ENCODE results near the gene ZNF491.
A peak's percentile ranks its signal among the peaks of the same experiment; 100 is the strongest.
"Not testable (repeated sequence)": the region's sequence is repeated elsewhere in the genome, so short reads cannot be mapped to it uniquely, and the experiment has no call there.

ZNF491 gene

GRCh38 chr19:11798391-11799330 lies at the start of gene ZNF491:
Gene ZNF491, plus strand, starts transcription at chr19:11798523. Its CDS starts 7,431 bp downstream, at chr19:11805954.
- peaks cover 14% of the 10 kb centered on the region for H3K9me3 Mint-ChIP-seq
- peaks cover 9% of the 10 kb centered on the region for H3K36me3 Mint-ChIP-seq (ENCODE audit: low read depth)
- peaks cover 3% of the 10 kb centered on the region for H3K27me3 Mint-ChIP-seq
- H3K4me3 Mint-ChIP-seq = peak within 1 kb of the TSS; percentile 99
- H3K27ac Mint-ChIP-seq = peak within 1 kb of the TSS; percentile 74
- intact Hi-C loops (cut with micrococcal nuclease) = loop anchor here (2.0 to 5.0 kb wide), 2 partner anchors 16 to 189 kb away; partner anchors contain the start of gene ZNF440
- H3K4me1 Mint-ChIP-seq (ENCODE audit: low read depth) = peaks cover 14% of the 10 kb centered on the region

- intact Hi-C loops (cut with micrococcal nuclease) = loop anchor here (5.0 kb wide), 1 partner anchor 37 kb away; no protein-coding TSS in a partner anchor
- H3K4me3 Mint-ChIP-seq = no peak overlapping the region
- H3K27me3 Mint-ChIP-seq = peaks cover 10% of the 10 kb centered on the region
- peaks cover 81% of the 10 kb centered on the region for H3K9me3 Mint-ChIP-seq
- no peaks in the 10 kb centered on the region for H3K36me3 Mint-ChIP-seq (ENCODE audit: low read depth)
- no peak overlapping the region for H3K27ac Mint-ChIP-seq
- no peaks in the 10 kb centered on the region for H3K4me1 Mint-ChIP-seq (ENCODE audit: low read depth)
These were observed 48.6 kb upstream of the ZNF491 start for GRCh38 chr19:11749751-11750150.

GRCh38 chr19:11752244-11752736 lies 46.0 kb upstream of the ZNF491 start:
- H3K27me3 Mint-ChIP-seq = peaks cover 8% of the 10 kb centered on the region

GRCh38 chr19:11754663-11755062 lies 43.7 kb upstream of the ZNF491 start:
- Mint-ChIP-seq H3K27ac (no peak overlapping the region), H3K27me3 (peaks cover 8% of the 10 kb centered on the region), H3K9me3 (peaks cover 65% of the 10 kb centered on the region), H3K36me3 (ENCODE audit: low read depth) (no peaks in the 10 kb centered on the region), H3K4me1 (ENCODE audit: low read depth) (no peaks in the 10 kb centered on the region), H3K4me3 (no peak overlapping the region)
- intact Hi-C loops (cut with micrococcal nuclease) = loop anchor here (5.0 kb wide), 1 partner anchor 42 kb away; no protein-coding TSS in a partner anchor

More at GRCh38 chr19:11752244-11752736, 46.0 kb upstream of the ZNF491 start:
- no peaks in the 10 kb centered on the region for H3K4me1 Mint-ChIP-seq (ENCODE audit: low read depth)
- intact Hi-C loops (cut with micrococcal nuclease) = loop anchor here (5.0 kb wide), 1 partner anchor 40 kb away; no protein-coding TSS in a partner anchor
- no peak overlapping the region for H3K27ac Mint-ChIP-seq
- no peaks in the 10 kb centered on the region for H3K36me3 Mint-ChIP-seq (ENCODE audit: low read depth)
- no peak overlapping the region for H3K4me3 Mint-ChIP-seq
- peaks cover 77% of the 10 kb centered on the region for H3K9me3 Mint-ChIP-seq

- H3K27me3 Mint-ChIP-seq = peaks cover 6% of the 10 kb centered on the region
- intact Hi-C loops (cut with micrococcal nuclease) = no loop called here
- H3K4me3 Mint-ChIP-seq = no peak overlapping the region
- no peaks in the 10 kb centered on the region for H3K4me1 Mint-ChIP-seq (ENCODE audit: low read depth)
- H3K27ac Mint-ChIP-seq = no peak overlapping the region
- H3K9me3 Mint-ChIP-seq = peaks cover 42% of the 10 kb centered on the region
- H3K36me3 Mint-ChIP-seq (ENCODE audit: low read depth) = no peaks in the 10 kb centered on the region
These were observed 41.4 kb upstream of the ZNF491 start for GRCh38 chr19:11756965-11757364.

GRCh38 chr19:11759805-11760204 lies 38.5 kb upstream of the ZNF491 start:
- H3K4me1 Mint-ChIP-seq (ENCODE audit: low read depth) = no peaks in the 10 kb centered on the region
- H3K27me3 Mint-ChIP-seq = peaks cover 4% of the 10 kb centered on the region
- H3K9me3 Mint-ChIP-seq = peaks cover 38% of the 10 kb centered on the region
- no peak overlapping the region for H3K27ac Mint-ChIP-seq
- H3K4me3 Mint-ChIP-seq = no peak overlapping the region
- H3K36me3 Mint-ChIP-seq (ENCODE audit: low read depth) = no peaks in the 10 kb centered on the region
- intact Hi-C loops (cut with micrococcal nuclease) = loop anchor here (10.0 kb wide), 1 partner anchor 65 kb away; no protein-coding TSS in a partner anchor

GRCh38 chr19:11763117-11763516 lies 35.2 kb upstream of the ZNF491 start:
- Mint-ChIP-seq H3K27me3 (peaks cover 11% of the 10 kb centered on the region), H3K36me3 (ENCODE audit: low read depth) (peaks cover 15% of the 10 kb centered on the region), H3K27ac (no peak overlapping the region), H3K9me3 (peaks cover 30% of the 10 kb centered on the region), H3K4me1 (ENCODE audit: low read depth) (peaks cover 7% of the 10 kb centered on the region), H3K4me3 (no peak overlapping the region)
- intact Hi-C loops (cut with micrococcal nuclease) = loop anchor here (10.0 kb wide), 1 partner anchor 68 kb away; no protein-coding TSS in a partner anchor

GRCh38 chr19:11763611-11764010 lies 34.7 kb upstream of the ZNF491 start:
- peaks cover 32% of the 10 kb centered on the region for H3K9me3 Mint-ChIP-seq
- H3K36me3 Mint-ChIP-seq (ENCODE audit: low read depth) = peaks cover 16% of the 10 kb centered on the region
- H3K4me1 Mint-ChIP-seq (ENCODE audit: low read depth) = peaks cover 12% of the 10 kb centered on the region
- no peak overlapping the region for H3K27ac Mint-ChIP-seq
- intact Hi-C loops (cut with micrococcal nuclease) = loop anchor here (10.0 kb wide), 1 partner anchor 69 kb away; no protein-coding TSS in a partner anchor
- peaks cover 11% of the 10 kb centered on the region for H3K27me3 Mint-ChIP-seq
- no peak overlapping the region for H3K4me3 Mint-ChIP-seq

- Mint-ChIP-seq H3K4me1 (ENCODE audit: low read depth) (peaks cover 16% of the 10 kb centered on the region), H3K36me3 (ENCODE audit: low read depth) (peaks cover 44% of the 10 kb centered on the region), H3K4me3 (peak within 1 kb of the TSS; percentile 96), H3K27ac (peak within 1 kb of the TSS; percentile 95), H3K27me3 (peaks cover 11% of the 10 kb centered on the region), H3K9me3 (peaks cover 65% of the 10 kb centered on the region)
- intact Hi-C loops (cut with micrococcal nuclease) = loop anchor here (1.0 to 10.0 kb wide), 2 partner anchors 30 to 72 kb away; no protein-coding TSS in a partner anchor
These were observed 31.4 kb upstream of the ZNF491 start, which contains the start of gene ZNF441 for GRCh38 chr19:11766597-11767591. Gene ZNF441, plus strand, starts transcription at chr19:11767000. Its CDS starts 194 bp downstream, at chr19:11767194.

GRCh38 chr19:11767633-11768133 lies 30.6 kb upstream of the ZNF491 start:
- intact Hi-C loops (cut with micrococcal nuclease) = loop anchor here (10.0 kb wide), 1 partner anchor 73 kb away; no protein-coding TSS in a partner anchor
- Mint-ChIP-seq H3K4me1 (ENCODE audit: low read depth) (peaks cover 16% of the 10 kb centered on the region), H3K4me3 (peak overlapping the region; percentile 96), H3K36me3 (ENCODE audit: low read depth) (peaks cover 50% of the 10 kb centered on the region), H3K27me3 (peaks cover 11% of the 10 kb centered on the region), H3K27ac (peak overlapping the region; percentile 95), H3K9me3 (peaks cover 71% of the 10 kb centered on the region)

- Mint-ChIP-seq H3K4me1 (ENCODE audit: low read depth) (peaks cover 16% of the 10 kb centered on the region), H3K9me3 (peaks cover 66% of the 10 kb centered on the region), H3K27ac (no peak overlapping the region), H3K27me3 (peaks cover 5% of the 10 kb centered on the region), H3K4me3 (no peak overlapping the region), H3K36me3 (ENCODE audit: low read depth) (peaks cover 60% of the 10 kb centered on the region)
- intact Hi-C loops (cut with micrococcal nuclease) = loop anchor here (10.0 kb wide), 1 partner anchor 75 kb away; no protein-coding TSS in a partner anchor
These were observed 28.3 kb upstream of the ZNF491 start for GRCh38 chr19:11769995-11770394.

GRCh38 chr19:11771520-11771919 lies 26.8 kb upstream of the ZNF491 start:
- H3K27ac Mint-ChIP-seq; H3K27me3 Mint-ChIP-seq; intact Hi-C loops (cut with micrococcal nuclease); H3K4me3 Mint-ChIP-seq: not testable (repeated sequence)
- Mint-ChIP-seq H3K36me3 (ENCODE audit: low read depth) (peaks cover 68% of the 10 kb centered on the region), H3K9me3 (peaks cover 74% of the 10 kb centered on the region), H3K4me1 (ENCODE audit: low read depth) (peaks cover 16% of the 10 kb centered on the region)

- H3K4me3 Mint-ChIP-seq; H3K27me3 Mint-ChIP-seq; H3K4me1 Mint-ChIP-seq (ENCODE audit: low read depth); H3K27ac Mint-ChIP-seq; intact Hi-C loops (cut with micrococcal nuclease): not testable (repeated sequence)
- Mint-ChIP-seq H3K9me3 (peaks cover 90% of the 10 kb centered on the region), H3K36me3 (ENCODE audit: low read depth) (peaks cover 81% of the 10 kb centered on the region)
These were observed 21.7 kb upstream of the ZNF491 start for GRCh38 chr19:11776669-11777068.
